Thyroid gland (tissue), 4 donors: Measurements from ENCODE around the gene RSPH4A. TPM values are rescaled to one million over a fixed set of nuclear protein-coding genes. Genes with fewer than 3 reads are reported as not detected.
A peak's percentile ranks its signal among the peaks of the same experiment; 100 is the strongest.

Source experiments
- DNase-seq, 2 donors: peaks; one replicate each; pipeline ENCODE4 v3.0.0-alpha.2; 2019
- H3K27ac ChIP-seq, 3 donors: fragments of 200-600 bp; sonication (generic); 1 replicate in 2 of 3; 2 replicates in 1 of 3; pipeline ENCODE4 v1.5.1; 2016 to 2019; ENCODE audit warnings: mild to moderate bottlenecking in 1 of 3, moderate library complexity in 1 of 3
- H3K27me3 ChIP-seq: fragments of 200-600 bp; sonication (generic); one replicate; pipeline ENCODE4 v1.5.1; 2019
- H3K36me3 ChIP-seq, 2 donors: fragments of 200-600 bp; sonication (generic); one replicate each; pipeline ENCODE4 v1.5.1; 2016 to 2019
- H3K4me1 ChIP-seq, 2 donors: fragments of 200-600 bp; sonication (generic); one replicate each; pipeline ENCODE4 v1.5.1; 2017 to 2019
- H3K4me3 ChIP-seq, 3 donors: fragments of 200-600 bp; sonication (generic); replicated peaks in 1 of 3; 1 replicate in 2 of 3; 2 replicates in 1 of 3; pipeline ENCODE4 v1.5.1; 2016; ENCODE audit warnings: mild to moderate bottlenecking in 1 of 3
- H3K9me3 ChIP-seq: fragments of 200-600 bp; sonication (generic); one replicate; pipeline ENCODE4 v1.5.1; 2017
- POLR2A ChIP-seq, 2 donors: fragments of 450-650 bp; IDR thresholded peaks; one replicate each; pipeline ENCODE4 v1.6.1; 2017; ENCODE audit warnings: antibody characterized with exemption in 2 of 2, mild to moderate bottlenecking in 2 of 2, moderate library complexity in 1 of 2
- WGBS, 2 donors: methylation state at CpG; one replicate each; pipeline ENCODE4 v1.1.5; 2017; 5-methylcytosine and 5-hydroxymethylcytosine counted together
- intact Hi-C: fragments of 100-400 bp; cut with DNase I; formaldehyde crosslinking; loops from one replicate; pipeline ENCODE4 v1.15.1; 2023
- total RNA-seq, 4 donors: library from RNA; depleted of rRNA; stranded (reverse); fragments of >200 nt; gene quantifications; one replicate each; pipeline ENCODE4 v1.2.3, GENCODE V29; 2016
- TF ChIP-seq, protein P1 (sequence below), 6 experiments: fragments of 200-600 bp in 3 of 6; fragments of 450-650 bp in 3 of 6; sonication (generic) in 3 of 6; IDR thresholded peaks; one replicate each; pipeline ENCODE4 v1.5.1; 2016 to 2019; ENCODE audit warnings: antibody characterized with exemption in 6 of 6, mild to moderate bottlenecking in 2 of 6, inconsistent platforms in 1 of 6, moderate library complexity in 1 of 6

RSPH4A gene
- 1 to 10 TPM; 1.2 to 1.6 (median 1.4) TPM for total RNA-seq

DNA sequence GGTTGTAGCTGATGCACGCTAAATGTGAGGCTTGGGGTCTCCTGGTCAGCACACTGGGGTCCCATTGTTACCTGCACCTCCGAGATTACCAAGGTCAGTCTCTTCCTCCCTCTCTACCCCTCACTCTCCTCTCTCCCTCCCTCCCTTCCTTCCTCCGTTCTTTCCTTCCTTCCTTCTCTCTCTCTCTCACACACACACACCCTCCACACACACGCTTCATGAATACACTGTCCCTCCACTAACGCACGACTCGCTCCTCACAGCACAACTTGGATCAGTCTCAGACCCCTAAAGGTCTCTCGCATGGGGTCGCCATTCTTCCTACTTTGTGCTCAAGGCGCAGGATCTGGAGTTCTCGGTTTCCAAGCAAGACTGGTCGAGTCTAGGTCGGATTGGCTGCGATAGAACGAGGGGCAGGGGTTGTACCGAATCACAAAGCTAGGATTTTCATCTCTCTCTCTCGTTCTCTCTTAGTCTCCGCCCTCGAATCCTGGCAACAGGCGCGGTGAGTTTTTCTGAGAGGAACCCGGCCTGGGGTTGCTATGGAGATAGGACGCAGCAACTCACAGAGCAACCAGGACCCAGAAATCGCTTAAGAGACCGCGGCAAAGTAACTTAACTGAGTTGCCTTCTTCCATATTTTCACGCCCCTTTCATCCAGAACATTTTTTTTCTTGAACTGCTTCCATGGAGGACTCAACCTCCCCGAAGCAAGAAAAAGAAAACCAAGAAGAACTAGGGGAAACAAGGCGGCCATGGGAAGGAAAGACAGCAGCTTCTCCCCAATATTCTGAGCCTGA, at the start of gene RSPH4A:
TSS of gene RSPH4A (plus strand) at position 543 of the 800 bp plus-strand sequence. CDS start at position 688, 145 bp downstream.
- H3K27me3 ChIP-seq: no peaks in the 10 kb centered on the region
- 1% methylated on average over 29 of the region's 29 CpGs for WGBS, 2 donors
- intact Hi-C loops: no loop called here
- H3K27ac ChIP-seq: no peak within 1 kb of the TSS
- H3K4me3 ChIP-seq: peak within 1 kb of the TSS; percentile 42 to 89 (median 48)
- peak in 1 of 2 donors; percentile 12 for TF ChIP-seq POLR2A (IDR thresholded peaks at IDR 0.05)
- TF ChIP-seq, protein P1, sequence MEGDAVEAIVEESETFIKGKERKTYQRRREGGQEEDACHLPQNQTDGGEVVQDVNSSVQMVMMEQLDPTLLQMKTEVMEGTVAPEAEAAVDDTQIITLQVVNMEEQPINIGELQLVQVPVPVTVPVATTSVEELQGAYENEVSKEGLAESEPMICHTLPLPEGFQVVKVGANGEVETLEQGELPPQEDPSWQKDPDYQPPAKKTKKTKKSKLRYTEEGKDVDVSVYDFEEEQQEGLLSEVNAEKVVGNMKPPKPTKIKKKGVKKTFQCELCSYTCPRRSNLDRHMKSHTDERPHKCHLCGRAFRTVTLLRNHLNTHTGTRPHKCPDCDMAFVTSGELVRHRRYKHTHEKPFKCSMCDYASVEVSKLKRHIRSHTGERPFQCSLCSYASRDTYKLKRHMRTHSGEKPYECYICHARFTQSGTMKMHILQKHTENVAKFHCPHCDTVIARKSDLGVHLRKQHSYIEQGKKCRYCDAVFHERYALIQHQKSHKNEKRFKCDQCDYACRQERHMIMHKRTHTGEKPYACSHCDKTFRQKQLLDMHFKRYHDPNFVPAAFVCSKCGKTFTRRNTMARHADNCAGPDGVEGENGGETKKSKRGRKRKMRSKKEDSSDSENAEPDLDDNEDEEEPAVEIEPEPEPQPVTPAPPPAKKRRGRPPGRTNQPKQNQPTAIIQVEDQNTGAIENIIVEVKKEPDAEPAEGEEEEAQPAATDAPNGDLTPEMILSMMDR (IDR thresholded peaks at IDR 0.05): peak in 1 of 6 experiments; percentile 12
- H3K4me1 ChIP-seq: peaks cover 7% of the 10 kb centered on the region in 2 donors
- no peaks in the 10 kb centered on the region for H3K9me3 ChIP-seq
- no peaks in the 10 kb centered on the region for H3K36me3 ChIP-seq
- peak; percentile 91 to 94 for DNase-seq

GRCh38 chr6:116568111-116568510, 48.2 kb upstream of the RSPH4A start:
- no peak overlapping the region for H3K27ac ChIP-seq
- no peak for DNase-seq
- H3K4me1 ChIP-seq: peaks cover 14 to 17% of the 10 kb centered on the region in 2 donors
- H3K27me3 ChIP-seq: no peaks in the 10 kb centered on the region
- H3K9me3 ChIP-seq: no peaks in the 10 kb centered on the region
- intact Hi-C loops: loop anchor here (10.0 kb wide), 1 partner anchor 283 kb away; no protein-coding TSS in a partner anchor
- TF ChIP-seq POLR2A (IDR thresholded peaks at IDR 0.05): no peak
- TF ChIP-seq, protein P1 (IDR thresholded peaks at IDR 0.05): no peak
- H3K36me3 ChIP-seq: no peaks in the 10 kb centered on the region
- no peak overlapping the region for H3K4me3 ChIP-seq

DNA sequence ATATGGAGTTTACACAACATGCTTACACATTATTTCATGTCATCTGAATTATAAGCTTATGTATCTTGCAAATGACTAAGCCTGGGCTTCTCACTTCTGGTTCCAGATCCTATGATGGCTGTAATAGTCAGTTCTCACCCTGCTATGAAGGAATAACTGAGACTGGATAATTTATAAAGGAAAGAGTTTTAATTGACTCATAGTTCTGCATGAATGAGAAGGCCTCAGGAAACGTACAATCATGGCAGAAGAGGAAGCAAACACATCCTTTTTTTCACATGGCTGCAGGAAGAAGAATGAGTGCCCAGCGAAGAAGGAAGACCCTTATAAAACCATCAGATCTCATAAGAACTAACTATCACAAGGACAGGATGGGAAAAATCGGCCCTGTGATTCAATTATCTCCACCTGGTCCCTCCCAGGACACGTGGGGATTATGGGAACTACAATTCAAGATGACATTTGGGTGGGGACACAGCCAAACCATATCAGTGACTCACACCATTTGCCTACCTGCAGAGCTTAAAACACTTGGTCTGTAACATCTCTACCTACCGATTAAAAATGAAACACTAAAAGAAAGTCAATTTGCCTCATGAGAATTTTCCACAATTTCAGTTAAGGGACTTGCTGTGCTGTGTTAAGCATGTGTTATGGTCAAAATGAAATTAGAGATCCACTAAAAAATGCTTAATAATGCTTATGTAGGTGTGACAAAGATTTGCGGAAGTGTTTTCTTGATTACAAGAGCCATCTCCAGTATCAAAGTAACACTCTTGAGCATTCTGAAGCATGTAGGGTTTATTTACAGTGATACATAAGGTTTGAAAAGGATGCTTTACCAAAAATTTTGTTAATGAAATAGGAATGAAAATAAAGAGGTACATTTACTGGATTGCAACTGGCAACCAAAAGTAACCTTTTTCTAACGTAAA, 47.2 kb upstream of the RSPH4A start:
- 67 to 71% methylated on average over 7 of the region's 7 CpGs for WGBS, 2 donors
- DNase-seq: no peak
- H3K27ac ChIP-seq: no peak overlapping the region
- H3K36me3 ChIP-seq: no peaks in the 10 kb centered on the region
- TF ChIP-seq POLR2A (IDR thresholded peaks at IDR 0.05): no peak
- TF ChIP-seq, protein P1 (IDR thresholded peaks at IDR 0.05): no peak
- H3K27me3 ChIP-seq: no peaks in the 10 kb centered on the region
- no peaks in the 10 kb centered on the region for H3K9me3 ChIP-seq
- H3K4me1 ChIP-seq: peaks cover 18 to 19% of the 10 kb centered on the region in 2 donors
- intact Hi-C loops: loop anchor here (10.0 kb wide), 1 partner anchor 284 kb away; no protein-coding TSS in a partner anchor
- no peak overlapping the region for H3K4me3 ChIP-seq

- no peaks in the 10 kb centered on the region for H3K9me3 ChIP-seq
- intact Hi-C loops: no loop called here
- peaks cover 18 to 19% of the 10 kb centered on the region in 2 donors for H3K4me1 ChIP-seq
- H3K36me3 ChIP-seq: no peaks in the 10 kb centered on the region
- TF ChIP-seq, protein P1 (IDR thresholded peaks at IDR 0.05): peak in 2 of 6 experiments; percentile 26
- peak in 1 of 2 donors; percentile 80 for TF ChIP-seq POLR2A (IDR thresholded peaks at IDR 0.05)
- H3K27ac ChIP-seq: peak within 1 kb of the TSS; percentile 76 to 88 (median 83)
- no peaks in the 10 kb centered on the region for H3K27me3 ChIP-seq
- WGBS, 2 donors: 0% methylated on average over 10 to 27 of the region's 62 CpGs
- DNase-seq: peak; percentile 99
- peak within 1 kb of the TSS; percentile 29 to 77 (median 71) for H3K4me3 ChIP-seq
These were observed 45.2 kb upstream of the RSPH4A start, which contains the start of gene RWDD1 for GRCh38 chr6:116570856-116571682. RWDD1 (plus strand) TSS chr6:116571504; CDS start chr6:116571583, 79 bp downstream.
